ENCODE results near the gene NOTCH1.

NOTCH1 gene

DNA sequence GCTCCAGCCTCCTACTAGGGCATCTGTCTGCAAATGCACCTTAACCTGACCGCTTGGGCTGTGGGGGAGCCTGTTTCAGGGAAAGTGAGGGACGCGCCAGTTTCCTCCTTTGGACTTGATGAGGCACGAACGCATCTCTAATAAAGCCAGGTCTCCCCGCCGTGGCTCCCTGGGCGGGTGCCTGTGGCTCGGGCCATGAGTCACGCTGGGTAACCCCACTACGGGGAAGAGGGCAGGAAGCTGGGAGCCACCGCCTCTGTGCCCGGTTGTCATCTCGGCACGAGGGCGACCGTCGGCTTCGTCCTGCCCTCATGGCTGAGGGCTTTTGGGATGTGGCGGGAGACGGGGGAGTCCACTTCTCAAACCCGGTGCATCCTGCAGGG, 12.1 kb downstream of the NOTCH1 start:
- TF ChIP-seq TCF4 (CRISPR knock-in tag; IDR thresholded peaks at IDR 0.05; ENCODE audit: borderline replicate concordance) (no peak), RARB (CRISPR knock-in tag; IDR thresholded peaks at IDR 0.05) (no peak), CSDC2 (CRISPR knock-in tag; IDR thresholded peaks at IDR 0.05) (no peak), ISL1 (CRISPR knock-in tag; IDR thresholded peaks at IDR 0.05) (no peak), OSR1 (CRISPR knock-in tag; IDR thresholded peaks at IDR 0.05) (no peak)
- TF ChIP-seq, protein P1, sequence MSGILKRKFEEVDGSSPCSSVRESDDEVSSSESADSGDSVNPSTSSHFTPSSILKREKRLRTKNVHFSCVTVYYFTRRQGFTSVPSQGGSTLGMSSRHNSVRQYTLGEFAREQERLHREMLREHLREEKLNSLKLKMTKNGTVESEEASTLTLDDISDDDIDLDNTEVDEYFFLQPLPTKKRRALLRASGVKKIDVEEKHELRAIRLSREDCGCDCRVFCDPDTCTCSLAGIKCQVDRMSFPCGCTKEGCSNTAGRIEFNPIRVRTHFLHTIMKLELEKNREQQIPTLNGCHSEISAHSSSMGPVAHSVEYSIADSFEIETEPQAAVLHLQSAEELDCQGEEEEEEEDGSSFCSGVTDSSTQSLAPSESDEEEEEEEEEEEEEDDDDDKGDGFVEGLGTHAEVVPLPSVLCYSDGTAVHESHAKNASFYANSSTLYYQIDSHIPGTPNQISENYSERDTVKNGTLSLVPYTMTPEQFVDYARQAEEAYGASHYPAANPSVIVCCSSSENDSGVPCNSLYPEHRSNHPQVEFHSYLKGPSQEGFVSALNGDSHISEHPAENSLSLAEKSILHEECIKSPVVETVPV (CRISPR knock-in tag; IDR thresholded peaks at IDR 0.05), result no peak
- TF ChIP-seq, protein P2, sequence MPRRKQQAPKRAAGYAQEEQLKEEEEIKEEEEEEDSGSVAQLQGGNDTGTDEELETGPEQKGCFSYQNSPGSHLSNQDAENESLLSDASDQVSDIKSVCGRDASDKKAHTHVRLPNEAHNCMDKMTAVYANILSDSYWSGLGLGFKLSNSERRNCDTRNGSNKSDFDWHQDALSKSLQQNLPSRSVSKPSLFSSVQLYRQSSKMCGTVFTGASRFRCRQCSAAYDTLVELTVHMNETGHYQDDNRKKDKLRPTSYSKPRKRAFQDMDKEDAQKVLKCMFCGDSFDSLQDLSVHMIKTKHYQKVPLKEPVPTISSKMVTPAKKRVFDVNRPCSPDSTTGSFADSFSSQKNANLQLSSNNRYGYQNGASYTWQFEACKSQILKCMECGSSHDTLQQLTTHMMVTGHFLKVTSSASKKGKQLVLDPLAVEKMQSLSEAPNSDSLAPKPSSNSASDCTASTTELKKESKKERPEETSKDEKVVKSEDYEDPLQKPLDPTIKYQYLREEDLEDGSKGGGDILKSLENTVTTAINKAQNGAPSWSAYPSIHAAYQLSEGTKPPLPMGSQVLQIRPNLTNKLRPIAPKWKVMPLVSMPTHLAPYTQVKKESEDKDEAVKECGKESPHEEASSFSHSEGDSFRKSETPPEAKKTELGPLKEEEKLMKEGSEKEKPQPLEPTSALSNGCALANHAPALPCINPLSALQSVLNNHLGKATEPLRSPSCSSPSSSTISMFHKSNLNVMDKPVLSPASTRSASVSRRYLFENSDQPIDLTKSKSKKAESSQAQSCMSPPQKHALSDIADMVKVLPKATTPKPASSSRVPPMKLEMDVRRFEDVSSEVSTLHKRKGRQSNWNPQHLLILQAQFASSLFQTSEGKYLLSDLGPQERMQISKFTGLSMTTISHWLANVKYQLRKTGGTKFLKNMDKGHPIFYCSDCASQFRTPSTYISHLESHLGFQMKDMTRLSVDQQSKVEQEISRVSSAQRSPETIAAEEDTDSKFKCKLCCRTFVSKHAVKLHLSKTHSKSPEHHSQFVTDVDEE (CRISPR knock-in tag; IDR thresholded peaks at IDR 0.05), result no peak
- ATAC-seq, result no peak

DNA sequence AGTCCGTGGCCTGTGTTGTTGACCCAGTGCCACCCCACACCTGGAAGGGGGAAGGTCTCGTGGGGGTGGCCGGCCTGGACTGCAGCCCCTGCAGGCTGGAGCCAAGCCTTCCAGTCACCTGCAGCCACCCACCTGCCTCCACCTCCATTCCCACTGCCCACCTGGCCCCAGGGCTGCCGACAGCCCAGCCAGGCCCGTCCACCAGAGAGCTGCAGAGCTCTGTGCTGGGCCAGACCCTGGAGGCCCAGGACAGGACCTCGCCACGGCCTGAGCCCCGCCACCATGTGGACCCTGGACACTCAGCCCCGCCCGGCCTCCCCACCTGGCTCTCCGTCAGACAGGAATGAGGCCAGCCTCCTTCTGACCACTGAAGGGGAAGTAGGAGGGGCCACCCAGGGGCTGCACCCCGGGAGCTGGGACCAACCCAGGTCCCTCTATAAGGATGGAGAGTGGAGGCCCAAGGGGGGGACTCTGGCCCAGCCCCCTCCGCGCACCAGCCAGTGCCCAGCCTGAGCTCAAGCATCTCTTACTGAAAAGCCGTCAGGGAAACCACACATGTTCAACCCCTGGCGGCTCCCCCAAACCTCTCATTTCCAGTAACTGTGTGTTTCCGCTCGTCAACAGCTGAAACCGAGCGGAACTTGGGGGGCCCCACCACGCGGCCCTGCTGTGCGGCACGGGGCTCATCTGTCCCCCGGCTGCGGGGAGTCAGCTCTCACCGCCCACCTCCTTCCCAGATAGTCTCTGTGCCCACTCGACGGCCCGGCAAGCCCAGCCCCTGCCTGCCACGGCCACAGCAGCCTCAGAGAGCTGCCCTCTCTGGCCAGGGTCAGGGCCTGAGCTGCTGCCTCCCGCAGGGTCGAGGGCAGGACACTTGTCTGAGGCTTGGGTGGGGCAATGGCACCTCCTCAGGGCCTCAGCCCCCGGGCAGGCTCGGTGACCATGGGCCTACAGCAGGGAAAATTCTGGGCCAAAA, 12.8 kb downstream of the NOTCH1 start:
- no peak for ATAC-seq
- TF ChIP-seq, protein P3, sequence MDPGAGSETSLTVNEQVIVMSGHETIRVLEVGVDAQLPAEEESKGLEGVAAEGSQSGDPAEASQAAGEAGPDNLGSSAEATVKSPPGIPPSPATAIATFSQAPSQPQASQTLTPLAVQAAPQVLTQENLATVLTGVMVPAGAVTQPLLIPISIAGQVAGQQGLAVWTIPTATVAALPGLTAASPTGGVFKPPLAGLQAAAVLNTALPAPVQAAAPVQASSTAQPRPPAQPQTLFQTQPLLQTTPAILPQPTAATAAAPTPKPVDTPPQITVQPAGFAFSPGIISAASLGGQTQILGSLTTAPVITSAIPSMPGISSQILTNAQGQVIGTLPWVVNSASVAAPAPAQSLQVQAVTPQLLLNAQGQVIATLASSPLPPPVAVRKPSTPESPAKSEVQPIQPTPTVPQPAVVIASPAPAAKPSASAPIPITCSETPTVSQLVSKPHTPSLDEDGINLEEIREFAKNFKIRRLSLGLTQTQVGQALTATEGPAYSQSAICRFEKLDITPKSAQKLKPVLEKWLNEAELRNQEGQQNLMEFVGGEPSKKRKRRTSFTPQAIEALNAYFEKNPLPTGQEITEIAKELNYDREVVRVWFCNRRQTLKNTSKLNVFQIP (CRISPR knock-in tag; IDR thresholded peaks at IDR 0.05; ENCODE audit: borderline replicate concordance, low read depth), result no peak
- TF ChIP-seq ARNTL (CRISPR knock-in tag; IDR thresholded peaks at IDR 0.05; ENCODE audit: borderline replicate concordance, low read depth) (no peak), ZFP30 (CRISPR knock-in tag; IDR thresholded peaks at IDR 0.05) (no peak), TOX (CRISPR knock-in tag; IDR thresholded peaks at IDR 0.05; ENCODE audit: borderline replicate concordance) (no peak), ZNF8 (CRISPR knock-in tag; IDR thresholded peaks at IDR 0.05) (no peak), ZNF70 (CRISPR knock-in tag; IDR thresholded peaks at IDR 0.05) (no peak), ZFP3 (CRISPR knock-in tag; IDR thresholded peaks at IDR 0.05) (no peak), OSR1 (CRISPR knock-in tag; IDR thresholded peaks at IDR 0.05) (no peak), SNAI2 (CRISPR knock-in tag; IDR thresholded peaks at IDR 0.05) (no peak), ZNF565 (CRISPR knock-in tag; conservative IDR thresholded peaks at IDR 0.05; ENCODE audit: low read depth) (no peak), CSDC2 (CRISPR knock-in tag; IDR thresholded peaks at IDR 0.05) (no peak), BACH2 (CRISPR knock-in tag; IDR thresholded peaks at IDR 0.05; ENCODE audit: borderline replicate concordance) (no peak), ESRRG (CRISPR knock-in tag; IDR thresholded peaks at IDR 0.05) (no peak), GLIS3 (CRISPR knock-in tag; IDR thresholded peaks at IDR 0.05) (no peak)
- TF ChIP-seq, protein P4, sequence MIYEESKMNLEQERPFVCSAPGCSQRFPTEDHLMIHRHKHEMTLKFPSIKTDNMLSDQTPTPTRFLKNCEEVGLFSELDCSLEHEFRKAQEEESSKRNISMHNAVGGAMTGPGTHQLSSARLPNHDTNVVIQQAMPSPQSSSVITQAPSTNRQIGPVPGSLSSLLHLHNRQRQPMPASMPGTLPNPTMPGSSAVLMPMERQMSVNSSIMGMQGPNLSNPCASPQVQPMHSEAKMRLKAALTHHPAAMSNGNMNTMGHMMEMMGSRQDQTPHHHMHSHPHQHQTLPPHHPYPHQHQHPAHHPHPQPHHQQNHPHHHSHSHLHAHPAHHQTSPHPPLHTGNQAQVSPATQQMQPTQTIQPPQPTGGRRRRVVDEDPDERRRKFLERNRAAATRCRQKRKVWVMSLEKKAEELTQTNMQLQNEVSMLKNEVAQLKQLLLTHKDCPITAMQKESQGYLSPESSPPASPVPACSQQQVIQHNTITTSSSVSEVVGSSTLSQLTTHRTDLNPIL (CRISPR knock-in tag; IDR thresholded peaks at IDR 0.05; ENCODE audit: low read depth), result no peak
- TF ChIP-seq, protein P2 (CRISPR knock-in tag; IDR thresholded peaks at IDR 0.05), result no peak
- TF ChIP-seq, protein P1 (CRISPR knock-in tag; IDR thresholded peaks at IDR 0.05), result no peak

Data from SK-N-SH treated with all-trans-retinoic acid at 6 μM for 48 hours (cell line).